HG02798 (cell line): ENCODE data around the gene SNX7.

Experiments used
- ATAC-seq: cut with Tn5 transposase; IDR thresholded peaks from one replicate; pipeline ENCODE4 v1.9.1; 2021; ENCODE audit warnings: mild to moderate bottlenecking; ENCODE audit not compliant: unreplicated experiment, poor library complexity

Gene SNX7

DNA sequence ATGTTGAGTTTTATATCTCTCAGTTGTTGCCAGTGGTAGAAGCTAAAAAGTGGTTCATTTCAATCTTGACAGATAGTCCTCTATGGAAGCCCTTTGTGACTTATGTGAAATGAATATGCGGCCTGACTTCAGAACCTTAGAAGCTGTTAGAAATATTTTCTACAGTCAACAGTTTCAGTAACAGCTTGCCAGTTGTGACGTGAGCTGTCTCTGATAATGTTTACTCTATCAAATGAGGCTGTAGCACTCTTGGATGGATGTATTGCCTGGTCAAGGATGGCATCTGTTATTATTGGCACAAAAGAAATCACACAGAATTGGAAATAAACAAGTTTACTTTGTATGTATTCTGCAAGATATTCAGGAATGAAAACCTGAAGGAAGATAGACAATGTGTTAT is 31.9 kb downstream of the SNX7 start:
- no peak for ATAC-seq

DNA sequence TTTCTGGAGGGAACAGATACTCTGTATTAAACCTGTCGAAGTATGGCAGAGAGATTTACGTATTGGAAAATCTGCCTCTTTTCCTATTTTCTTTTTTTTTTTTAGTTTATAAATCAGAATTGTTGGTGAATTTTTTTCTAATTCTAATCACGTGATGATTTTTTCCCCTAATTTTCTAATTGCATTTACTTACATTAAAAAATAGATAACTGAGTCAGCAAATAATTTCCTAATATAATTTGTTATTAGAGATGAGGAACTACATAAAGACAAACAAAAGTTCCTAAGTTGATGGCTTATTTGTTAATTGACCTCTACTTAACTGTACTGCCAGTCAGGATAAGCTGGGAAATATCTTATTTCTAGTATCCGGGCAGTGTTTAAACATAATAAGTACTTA is 34.6 kb downstream of the SNX7 start:
- ATAC-seq: no peak

DNA sequence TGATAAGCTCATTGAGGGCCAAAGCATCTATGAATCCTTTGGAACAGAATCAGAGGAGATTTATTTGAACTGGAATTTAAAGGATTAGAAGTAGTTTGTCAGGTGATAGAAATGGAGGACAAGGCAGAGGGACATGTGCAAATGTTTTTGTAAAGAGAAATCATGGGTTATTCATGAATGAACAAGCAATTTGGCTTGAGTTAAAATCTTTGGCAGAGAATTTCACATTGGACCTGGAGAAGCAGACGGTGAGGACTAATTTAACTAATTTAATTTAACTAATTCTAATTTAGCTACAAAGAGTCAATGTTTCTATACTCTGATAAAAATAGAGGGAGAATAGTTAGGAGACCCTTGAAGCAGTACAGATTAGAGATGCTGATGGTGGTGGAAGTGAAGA is 36.3 kb downstream of the SNX7 start:
- no peak for ATAC-seq

DNA sequence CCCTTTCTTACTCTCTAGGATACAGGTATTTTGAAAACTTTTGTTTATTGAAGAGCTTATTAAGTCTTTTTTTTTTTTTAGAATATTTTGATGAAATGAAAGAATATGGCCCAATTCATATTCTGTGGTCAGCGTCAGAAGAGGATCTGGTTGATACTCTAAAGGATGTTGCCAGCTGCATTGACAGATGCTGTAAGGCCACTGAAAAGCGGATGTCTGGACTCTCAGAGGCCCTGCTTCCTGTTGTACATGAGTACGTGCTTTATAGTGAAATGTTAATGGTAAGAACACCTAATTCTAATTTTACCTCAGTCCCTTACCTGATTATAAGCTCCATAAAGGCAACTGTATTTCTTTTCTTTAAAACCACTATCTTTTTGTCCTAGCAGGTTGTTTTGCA is 37.1 kb downstream of the SNX7 start:
- ATAC-seq: no peak

DNA sequence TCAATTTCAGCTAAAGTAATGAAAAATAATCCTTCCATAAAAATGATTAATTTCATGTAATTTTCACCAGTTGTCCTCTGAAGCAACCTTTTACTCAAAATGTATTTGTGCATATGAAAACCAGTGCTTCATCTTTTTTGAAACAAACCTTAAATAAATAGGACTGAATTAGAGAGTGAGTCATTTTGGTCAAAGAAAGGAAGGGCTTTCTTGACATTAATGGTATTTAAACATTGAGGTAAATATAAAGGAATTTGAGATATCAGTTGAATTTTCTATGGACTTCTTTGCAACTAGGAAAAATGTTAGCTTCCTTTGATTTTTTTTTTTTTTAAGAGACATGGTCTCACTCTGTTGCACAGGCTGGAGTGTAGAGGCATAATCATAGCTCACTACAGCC is 38.7 kb downstream of the SNX7 start:
- ATAC-seq: no peak

DNA sequence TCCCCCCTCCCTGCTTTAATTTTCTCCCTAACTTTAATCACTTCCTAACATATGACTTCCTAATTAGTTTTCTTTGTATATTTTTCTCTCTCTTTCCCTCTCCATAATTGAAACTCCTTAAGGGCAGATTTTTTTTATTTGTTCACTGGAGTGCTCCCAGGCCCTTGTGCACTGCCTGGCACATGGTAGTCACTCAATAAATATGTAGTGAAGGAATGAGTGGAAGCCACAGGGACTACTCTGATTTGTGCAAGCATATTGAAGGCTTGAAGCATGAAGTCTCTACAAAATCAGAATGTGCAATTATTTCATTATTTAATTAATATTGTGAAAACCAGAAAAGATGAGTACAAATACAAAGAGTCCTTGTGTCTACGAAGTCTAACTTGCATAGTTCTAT is 41.5 kb downstream of the SNX7 start:
- no peak for ATAC-seq

DNA sequence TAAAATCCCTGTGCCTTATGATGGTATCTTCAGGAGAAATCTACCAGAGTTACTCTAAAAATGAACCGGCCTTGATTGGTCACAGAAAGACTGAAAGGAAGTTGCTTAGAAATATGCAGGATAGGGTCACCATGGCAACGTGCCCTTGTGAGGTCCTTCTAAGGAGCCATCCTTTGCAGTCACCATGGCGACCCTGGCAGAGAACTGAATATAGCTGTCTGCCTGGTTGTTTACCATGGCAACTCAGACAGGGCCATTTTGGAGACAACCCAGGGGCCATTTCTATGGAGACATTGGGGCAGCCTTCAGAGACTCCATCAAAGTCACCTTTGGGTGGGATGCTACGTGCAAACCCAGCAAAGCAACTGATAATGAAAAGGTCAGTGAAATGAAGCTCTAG is 43.0 kb downstream of the SNX7 start:
- no peak for ATAC-seq

DNA sequence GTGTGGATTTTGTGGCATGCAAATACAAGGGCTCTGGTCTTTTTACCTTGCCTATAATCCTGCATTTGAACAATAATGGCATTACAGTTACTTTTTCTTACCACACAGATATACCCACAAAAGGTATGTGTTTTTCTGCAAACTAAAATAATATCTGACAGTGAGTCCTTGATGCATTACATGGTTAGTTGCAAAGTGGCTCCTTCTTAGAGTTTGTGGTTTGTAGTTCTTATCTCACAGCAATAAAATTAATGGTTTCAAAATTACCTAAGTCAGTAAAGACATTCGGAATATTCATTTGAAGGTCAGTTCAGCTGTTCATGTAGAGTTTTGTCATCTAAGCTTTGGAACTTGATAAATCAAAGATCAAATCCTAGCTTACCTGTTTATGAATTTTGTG is 43.5 kb downstream of the SNX7 start:
- ATAC-seq: no peak

DNA sequence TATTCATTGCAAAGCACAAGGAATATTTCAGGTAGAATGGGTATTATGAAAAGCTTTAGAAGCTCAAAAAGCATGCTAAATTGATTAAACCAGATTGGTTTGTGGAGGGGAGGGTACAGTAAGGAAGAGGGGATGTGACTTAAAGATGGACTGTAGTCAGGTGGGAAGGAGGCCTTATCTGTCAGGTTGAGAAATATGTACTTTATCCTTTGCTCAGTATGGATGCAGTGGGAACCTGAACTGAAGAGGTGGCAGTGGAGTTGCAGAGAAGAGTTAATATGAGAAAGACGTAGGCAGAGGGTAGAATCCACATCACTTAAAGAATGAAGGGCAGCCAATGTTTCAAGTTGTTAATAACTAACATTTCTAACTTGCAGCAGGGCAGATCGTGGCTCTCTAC is 44.1 kb downstream of the SNX7 start:
- ATAC-seq: no peak

DNA sequence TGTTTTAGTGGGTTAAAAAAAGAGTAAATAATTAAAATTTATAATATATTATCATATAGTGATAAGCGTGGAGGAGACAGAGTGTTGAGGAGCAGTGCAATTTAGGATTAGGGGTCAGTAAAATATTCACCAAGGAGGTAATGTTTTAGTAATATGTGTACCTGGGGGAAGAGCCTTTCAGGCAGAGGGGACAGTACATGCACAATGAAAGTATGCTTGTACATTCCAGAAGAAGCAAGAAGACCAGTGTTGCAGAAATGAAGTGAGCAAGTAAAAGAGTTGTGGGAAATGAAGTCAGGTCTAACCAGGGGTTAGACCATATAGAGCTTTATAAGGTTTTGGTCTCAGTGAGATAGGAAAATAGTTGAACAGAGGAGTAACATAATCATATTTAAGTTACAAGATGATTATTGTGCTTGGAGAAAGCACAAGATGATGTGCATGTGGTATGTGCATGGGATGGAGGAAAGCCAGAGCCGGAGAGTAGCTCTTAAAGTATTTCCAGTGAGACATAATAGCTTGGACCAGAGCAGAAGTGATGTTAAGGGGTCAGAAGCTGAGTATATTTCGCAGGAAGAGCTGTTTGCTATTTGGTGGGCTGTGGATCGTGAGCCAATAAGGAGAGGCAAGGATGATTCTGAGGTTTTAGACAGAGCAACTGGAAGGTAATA is 44.8 kb downstream of the SNX7 start:
- peak; percentile 38 for ATAC-seq

DNA sequence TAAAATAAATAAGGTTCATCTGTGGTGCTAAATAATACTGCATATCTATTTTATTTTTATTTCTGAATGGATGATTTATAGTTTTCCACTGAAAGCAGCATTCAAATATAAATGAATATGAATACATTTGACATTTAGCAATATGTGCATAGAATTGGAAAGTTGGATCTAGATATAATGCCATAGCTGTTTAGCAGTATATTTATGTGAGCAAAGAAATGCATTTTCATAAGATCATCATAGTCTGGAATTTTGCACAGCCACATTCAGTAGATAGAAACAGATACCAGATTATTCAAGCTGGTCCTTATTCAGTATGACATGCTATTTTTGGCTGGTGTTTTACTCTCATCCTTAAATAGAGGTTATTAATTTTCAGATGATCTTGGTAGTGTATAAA is 46.0 kb downstream of the SNX7 start:
- ATAC-seq: no peak

DNA sequence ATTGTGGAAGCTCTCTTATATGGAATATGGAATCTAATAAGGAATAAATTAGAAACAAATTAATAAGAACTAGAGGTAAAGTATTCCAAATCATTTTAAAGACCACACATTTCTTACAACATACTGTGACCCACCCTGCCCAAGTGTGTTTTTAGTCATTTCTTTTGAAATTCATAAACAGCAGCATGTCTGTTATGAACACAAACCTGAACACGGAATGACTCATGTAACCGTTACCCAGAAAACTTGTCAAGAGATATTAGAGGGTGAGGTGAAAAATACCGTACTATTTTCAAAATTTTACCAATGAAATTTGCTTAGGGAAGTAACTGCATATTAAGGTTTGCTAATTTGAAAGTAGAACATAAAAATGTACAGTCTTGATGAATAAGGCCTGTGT is 48.4 kb downstream of the SNX7 start:
- ATAC-seq: no peak

DNA sequence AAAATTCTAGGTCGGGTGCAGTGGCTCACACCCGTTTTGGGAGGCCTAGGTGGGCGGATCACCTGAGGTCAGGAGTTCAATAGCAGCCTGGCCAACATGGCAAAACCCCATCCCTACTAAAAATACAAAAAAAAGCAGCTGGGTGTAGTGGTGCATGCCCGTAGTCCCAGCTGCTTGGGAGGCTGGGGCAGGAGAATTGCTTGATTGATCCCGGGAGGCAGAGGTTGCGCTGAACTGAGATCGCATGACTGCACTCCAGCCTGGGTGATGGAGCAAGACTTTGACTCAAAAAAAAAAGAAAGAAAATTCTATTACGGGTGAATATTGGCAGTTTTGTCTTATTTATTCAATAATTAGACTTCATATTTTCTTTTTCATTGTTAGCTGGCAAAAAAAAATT is 62.1 kb downstream of the SNX7 start:
- no peak for ATAC-seq

DNA sequence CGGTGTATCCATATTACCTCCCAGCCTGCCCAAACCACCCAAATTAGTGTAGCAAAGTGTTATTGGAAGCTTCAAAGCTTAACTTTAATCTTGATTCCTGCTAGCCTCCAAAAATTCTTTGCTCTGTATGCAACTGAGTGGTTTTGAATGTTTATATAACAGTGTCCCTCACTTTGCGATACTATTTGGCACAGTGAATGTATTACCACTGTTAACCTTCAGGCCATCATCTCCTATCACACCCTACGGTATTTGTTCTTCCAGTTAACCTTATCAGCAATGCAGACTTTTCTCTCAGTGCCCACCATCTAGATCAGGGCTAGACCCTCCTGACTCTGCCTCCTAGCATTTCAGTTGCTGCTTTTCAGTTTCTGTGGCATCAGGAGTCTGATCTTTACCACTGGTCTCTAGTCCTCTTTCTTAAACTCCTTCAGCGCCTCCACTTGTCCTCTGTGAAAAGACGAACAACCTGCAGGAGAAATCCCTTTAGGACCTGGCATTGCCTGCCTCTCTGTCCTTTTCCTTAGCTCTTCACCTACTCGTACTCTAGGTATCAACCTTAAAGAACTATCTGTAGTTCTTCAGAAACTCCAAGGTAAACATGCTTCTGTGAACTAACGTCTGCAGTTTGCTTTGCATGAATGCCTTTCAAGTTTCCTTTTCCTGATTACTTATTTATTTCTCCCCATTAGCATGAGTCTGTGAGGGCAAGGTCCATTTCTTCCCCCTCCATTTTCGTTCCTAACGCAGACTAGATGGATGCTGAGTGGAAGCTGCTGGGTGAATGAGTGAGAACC is 71.7 kb downstream of the SNX7 start:
- ATAC-seq: no peak

DNA sequence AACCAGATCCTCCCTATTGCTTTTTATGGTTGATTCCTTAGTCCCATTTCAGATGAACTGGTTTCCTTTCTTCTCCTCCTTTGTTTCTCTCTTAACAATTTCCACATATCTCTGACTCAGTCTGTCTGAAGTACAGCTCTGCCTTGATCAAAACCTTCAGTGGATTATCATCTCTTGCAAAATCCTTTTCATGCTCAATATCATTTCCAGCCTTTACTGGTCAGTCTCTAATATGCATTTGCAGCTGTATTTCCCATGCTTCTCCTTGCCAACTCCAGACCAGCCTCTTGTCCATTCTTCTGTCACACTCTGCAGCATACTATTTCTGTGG is 72.2 kb downstream of the SNX7 start:
- ATAC-seq: no peak

DNA sequence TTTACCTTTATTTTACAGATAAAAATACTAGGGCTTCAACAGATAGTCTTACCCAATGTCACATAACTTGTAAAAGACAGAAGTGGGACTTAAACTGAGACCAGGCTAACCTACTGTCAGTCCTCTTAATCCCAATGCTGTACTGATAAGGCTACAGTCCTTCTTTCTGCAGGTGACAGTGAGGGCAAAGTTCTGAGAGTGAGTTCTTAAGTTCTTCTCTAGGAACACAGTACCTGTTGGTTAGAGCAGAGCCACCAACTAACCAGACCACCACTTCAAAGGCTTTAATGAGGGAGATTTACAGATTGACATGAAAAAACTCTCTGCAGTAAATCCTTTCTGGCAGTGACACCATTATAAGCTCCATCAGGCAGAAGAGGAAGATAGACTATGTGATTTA is 74.2 kb downstream of the SNX7 start:
- no peak for ATAC-seq

DNA sequence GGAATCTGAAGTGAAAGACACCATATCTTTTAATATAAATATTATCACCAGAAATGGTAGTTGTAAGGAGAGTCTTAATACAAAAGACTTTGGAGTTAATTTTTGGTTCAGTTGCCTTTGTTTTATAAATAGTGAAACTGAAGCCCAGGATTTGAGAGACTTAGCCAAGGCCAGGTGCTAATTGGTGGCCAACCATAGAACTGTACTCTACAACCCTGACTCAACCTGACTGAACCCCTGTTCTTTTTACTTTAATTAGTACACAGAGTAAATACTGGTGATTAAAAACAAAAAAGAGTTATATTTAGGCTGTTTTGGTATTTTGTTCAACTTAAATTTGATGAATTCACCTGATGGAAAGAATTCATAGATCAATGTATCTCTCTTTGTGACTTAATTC is 76.3 kb downstream of the SNX7 start:
- ATAC-seq: no peak

DNA sequence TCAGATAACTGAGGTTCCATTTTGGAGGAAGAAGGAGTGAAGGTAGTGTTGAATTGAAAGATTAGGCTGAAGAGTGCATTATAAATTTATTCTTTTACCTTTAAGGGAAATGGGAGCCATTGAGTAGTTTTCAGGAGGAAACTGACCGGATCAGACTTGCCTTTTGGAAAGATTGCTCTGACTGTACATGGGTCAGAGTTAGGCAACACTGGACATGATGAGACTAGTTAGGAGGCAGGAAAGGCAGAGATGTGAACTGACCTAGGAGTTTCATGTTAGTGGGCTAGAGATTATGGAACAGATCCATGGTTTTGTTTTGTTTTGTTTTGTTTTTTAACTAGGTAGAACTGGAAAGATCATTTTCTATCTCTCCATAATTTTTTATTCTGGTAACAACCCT is 78.2 kb downstream of the SNX7 start:
- no peak for ATAC-seq

DNA sequence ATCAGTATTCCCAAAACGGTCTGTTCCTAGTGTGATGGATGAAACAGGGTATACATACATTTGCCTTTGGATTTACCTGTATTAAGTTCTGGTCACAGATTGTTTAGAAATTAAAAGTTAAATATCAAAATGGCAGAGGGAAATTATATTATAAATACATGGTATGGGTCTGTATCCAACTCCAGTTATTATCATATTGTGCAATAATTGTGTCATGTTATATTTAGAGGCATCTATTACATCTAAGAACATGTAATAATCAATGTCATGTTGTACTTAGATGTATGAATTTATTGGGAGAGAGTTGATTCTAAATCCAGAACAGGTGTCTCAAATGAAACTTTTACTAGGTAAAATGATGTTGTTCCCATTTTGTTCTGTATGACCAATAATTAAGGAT is 79.6 kb downstream of the SNX7 start:
- ATAC-seq: no peak

DNA sequence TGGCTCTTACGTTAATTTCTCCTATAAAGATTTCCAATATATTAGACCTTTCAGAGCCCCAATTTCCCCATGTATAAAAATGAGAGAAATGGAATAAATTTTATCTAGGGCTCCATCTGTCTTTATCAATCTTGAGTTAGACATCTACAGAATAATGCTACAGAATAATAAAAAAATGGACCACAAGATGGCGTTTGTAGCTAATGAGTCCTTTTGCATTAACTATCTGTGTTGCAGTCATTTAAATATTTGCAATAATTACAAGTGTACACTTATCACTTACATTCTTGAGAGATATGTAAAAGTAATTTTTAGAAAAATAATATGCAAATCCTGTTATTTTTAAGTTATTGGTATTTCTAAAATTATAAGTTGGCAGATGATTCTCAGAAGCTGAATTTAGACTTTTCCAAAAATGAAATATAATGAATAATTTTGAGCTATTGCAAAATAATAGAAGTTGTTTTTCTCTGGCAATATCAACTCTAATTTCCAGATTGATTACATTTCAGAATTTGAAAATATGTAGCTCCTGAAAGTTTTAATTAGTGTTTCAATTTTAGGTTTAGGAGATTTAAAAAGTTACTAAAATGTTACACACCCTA is 87.7 kb downstream of the SNX7 start:
- no peak for ATAC-seq

DNA sequence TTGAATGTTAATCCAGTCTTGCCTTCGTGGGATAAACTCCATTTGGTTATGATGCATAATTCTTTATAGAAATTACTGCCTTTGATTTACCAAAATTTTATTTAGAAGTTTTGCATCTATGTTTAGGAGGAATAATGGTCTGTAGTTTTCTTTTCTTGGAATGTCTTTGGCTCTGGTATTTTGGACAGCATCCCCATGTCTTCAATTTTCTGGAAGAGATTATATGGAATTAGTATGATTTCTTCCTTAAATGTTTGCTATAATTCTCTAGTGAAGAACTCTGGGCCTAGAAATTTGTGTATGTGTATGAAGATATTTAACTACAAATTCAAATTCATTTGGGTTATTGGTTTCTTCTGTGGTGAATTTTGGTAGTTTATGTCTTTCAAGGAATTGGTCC is 92.7 kb downstream of the SNX7 start:
- no peak for ATAC-seq
